CD4-positive, alpha-beta T cell treated with Interleukin-6 at 100 ng/mL for 8 hours (primary cell): ENCODE data around the gene EXOC6.
"Not testable (repeated sequence)": the region's sequence is repeated elsewhere in the genome, so short reads cannot be mapped to it uniquely, and the experiment has no call there.

Source experiments
- DNase-seq: peaks from one replicate; pipeline ENCODE4 v3.0.0-alpha.2; 2020; ENCODE audit warnings: mixed read lengths, low spot score

Gene EXOC6

GRCh38 chr10:92946491-92946890 lies 98.2 kb downstream of the EXOC6 start:
- DNase-seq: no peak

- not testable (repeated sequence) for DNase-seq
These were observed 104.3 kb downstream of the EXOC6 start for GRCh38 chr10:92952573-92952972.

DNA sequence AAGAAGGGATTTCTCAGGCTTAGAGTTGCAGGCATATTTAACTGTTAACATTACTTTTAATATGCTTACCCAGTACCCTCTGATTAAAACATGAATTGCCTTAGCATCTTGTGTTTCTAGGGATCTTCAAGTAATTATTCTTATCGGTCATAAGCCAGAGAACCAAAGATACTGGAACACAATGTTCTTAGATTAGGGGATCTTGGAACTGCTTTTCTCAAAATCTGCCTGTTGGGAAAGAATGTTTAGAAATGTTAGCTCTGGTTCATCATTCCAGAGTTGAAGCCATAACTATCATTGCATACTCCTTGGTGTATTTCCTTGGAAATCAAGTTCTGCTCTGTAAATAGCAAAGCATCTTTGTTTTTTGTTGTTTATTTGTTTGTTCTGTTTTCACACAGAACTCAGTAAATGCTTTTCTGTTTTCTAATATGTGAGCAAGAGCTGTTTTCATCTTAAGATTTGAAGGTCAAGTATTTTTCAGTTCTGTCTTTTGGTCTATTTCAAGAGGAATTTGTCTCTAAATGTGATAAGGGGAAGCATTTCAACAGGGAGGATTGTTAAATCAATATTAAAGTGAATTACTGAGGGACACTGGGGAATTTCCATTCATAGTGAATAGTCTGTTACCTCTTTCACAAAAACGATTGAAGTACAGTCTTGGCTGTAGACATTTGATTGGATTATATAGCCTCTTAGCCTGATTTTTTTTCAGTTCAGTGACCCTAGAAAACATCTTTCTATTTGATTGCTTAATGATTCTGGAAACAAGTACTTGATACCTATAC lies 109.1 kb downstream of the EXOC6 start:
- DNase-seq: no peak

DNA sequence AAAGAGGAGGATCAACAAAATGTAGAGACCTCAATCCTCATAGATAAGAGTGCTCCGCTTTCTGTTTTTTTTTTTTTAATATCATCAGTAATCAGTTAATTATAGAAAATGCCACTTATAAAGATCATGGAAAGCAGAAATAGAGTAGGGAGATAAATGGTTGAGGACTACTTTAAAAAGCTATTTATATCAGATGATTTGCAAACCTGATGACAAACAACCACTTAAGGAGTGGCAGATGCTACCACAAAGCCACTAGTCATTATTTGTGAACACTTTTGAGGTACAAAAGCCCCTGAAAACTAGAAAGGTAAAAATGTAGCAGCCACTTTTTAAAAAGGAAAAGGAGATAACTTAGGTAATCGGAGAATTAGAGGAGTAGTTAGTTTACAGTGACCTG lies 113.3 kb downstream of the EXOC6 start:
- DNase-seq: no peak

- no peak for DNase-seq
These were observed 117.0 kb downstream of the EXOC6 start for GRCh38 chr10:92965314-92965713.

- DNase-seq: no peak
These were observed 119.3 kb downstream of the EXOC6 start for GRCh38 chr10:92967641-92968040.

DNA sequence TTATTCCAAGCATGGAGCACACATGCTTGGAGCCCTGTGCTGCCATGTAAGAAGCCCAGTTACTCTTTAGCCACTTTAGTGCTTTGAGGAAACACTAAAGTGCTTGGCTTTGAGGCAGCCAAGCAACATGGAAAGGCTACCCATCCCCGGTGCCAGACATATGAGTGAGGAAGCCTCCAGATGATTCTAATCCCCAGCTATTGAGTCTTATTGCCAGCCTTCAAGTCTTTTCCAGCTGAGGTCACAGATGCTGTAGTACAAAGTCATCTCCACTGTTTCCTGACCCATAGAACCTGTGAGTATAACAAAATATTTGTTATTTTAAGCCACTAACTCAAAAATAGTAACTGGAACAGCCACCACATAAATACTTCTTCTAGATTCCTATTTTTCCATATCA lies 120.8 kb downstream of the EXOC6 start:
- DNase-seq: no peak

DNA sequence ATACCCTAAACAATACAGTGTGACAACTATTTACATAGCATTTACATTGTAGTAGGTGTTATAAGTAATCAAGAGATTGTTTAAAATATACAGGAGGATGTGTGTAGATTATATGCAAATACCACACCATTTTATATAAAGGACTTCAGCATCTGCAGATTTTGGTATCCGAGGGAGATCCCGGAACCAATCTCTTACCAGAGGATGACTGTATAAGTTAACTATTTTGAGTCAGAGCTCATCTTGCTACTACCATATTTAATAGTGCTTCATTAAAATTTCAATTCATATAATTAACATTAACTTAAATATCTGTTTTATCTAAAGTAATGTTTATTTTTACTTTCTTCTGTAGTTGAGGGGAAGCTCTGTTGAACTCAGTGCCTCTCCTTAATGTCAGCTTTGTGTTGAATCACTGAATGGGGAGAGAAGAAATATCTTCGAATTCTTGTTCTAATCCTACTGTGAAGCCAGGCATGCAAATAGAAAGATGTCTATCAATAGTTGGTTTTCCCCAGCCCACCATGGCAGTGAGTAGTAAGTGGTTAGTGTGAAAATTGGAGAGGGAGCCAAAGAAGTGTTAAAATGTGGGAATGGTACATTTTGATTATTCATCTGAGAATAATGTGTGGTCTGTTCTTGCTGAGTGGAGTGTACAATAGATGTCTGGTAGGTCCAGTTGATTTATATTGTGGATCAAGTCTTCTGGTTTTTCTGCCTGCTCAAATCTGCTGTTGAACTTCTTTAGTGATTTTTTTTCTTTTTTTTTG lies 122.2 kb downstream of the EXOC6 start:
- no peak for DNase-seq

GRCh38 chr10:92972066-92972870 lies 123.9 kb downstream of the EXOC6 start:
- no peak for DNase-seq

DNA sequence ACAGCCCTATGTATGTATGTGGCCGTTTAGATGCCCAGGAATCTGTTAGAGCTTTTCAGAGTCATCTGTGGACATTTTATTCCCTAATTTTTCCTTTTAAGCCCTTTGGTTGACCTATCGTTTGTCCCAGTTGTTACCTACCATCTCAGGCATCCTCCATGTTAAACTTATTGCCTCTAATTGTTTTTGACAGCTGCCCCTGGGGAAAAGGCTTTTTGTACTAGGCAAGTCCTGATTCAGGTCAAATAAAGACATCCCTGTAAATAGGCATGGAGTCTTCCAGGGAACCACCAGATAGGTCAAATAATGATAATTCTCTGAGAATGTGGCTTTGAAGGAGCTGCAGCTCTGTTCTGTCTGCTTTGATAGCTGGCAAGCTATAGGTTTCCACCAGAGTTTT lies 124.6 kb downstream of the EXOC6 start:
- DNase-seq: no peak

- DNase-seq: not testable (repeated sequence)
These were observed 128.0 kb downstream of the EXOC6 start for GRCh38 chr10:92976278-92976677.

GRCh38 chr10:92989250-92989649 lies 140.9 kb downstream of the EXOC6 start:
- no peak for DNase-seq

GRCh38 chr10:92990615-92991014 lies 142.3 kb downstream of the EXOC6 start:
- no peak for DNase-seq

DNA sequence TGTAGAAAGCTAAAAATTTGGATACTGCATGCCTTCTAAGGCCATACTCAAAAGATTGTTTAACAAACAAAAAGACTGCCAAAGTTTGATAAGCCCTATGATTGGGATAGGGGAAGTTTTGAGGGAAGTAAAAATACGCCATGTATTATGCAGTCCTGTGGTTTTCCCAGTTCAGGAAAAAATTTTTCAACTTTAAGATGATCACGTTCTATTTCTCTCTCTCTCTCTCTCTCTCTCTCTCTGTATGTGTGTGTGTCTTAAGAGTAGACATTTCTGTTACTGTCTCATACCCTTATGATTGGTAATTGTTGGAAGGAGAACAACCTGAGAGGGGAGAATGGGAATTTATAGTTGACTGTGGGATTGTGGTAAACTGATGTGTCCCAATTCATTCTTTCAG lies 143.2 kb downstream of the EXOC6 start:
- DNase-seq: no peak

- DNase-seq: no peak
These were observed 145.5 kb downstream of the EXOC6 start for GRCh38 chr10:92993699-92994272.

DNA sequence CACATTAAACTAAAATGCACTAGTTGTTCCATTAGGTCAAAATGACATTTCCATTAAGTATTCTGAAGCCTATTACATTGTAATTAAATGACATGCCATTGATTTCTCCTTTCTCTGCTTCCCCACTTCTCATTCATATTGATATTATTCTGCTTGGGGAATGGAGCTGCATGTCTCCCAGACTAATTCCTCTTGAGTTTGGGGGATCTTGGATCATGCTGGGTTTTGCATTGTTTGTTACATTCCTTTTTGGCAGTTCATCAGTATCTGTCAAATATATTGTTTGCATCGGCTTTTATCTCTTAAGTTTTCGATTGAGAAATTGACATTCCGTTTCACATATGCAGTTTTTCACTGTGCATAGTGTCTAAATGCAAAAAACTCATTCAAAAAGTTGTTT lies 147.2 kb downstream of the EXOC6 start:
- no peak for DNase-seq

DNA sequence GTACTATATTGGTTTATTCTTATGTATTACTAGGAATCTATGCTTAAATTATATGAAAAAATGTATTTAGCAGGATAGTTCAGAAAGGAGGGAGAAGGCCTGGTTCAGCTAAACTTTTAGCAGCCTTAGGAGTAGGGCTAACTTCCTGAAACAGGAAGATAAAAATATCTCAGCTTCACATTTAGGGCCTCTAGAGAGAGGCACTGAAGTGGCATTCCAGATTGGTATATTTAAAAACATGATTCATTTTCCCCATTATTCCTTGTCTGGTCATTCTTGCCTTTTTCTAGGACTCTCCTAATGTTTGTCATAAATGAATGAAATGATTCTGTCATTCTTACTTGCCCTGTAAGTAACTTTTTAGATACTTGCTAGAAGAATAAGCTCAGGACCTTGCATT lies 149.3 kb downstream of the EXOC6 start:
- DNase-seq: no peak

GRCh38 chr10:92999191-92999590 lies 150.9 kb downstream of the EXOC6 start:
- DNase-seq: no peak

GRCh38 chr10:93006435-93007039 lies 158.2 kb downstream of the EXOC6 start:
- DNase-seq: no peak

DNA sequence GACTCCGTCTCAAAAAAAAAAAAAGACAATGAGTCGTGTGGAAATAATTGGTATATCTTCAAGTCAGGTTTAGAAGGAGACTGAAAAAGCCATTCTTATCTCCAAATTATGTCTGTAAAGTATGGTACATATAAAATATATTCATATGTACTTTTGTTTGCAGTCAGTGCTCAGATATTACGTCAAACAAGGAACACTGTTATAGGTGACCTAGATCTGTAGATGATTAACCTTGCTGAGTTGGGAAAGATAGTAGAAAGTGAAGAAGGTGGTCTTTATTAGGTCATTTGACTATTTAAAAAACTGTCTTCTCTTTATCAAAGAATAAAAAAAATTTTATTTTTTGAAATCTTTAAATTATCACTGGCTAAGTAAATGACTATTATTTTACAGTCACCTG lies 167.4 kb downstream of the EXOC6 start:
- no peak for DNase-seq

- DNase-seq: no peak
These were observed 174.8 kb downstream of the EXOC6 start for GRCh38 chr10:93023013-93023650.
